B cell (primary cell): ENCODE measurements around the gene VCPKMT.

Experiments used
- EZH2 ChIP-seq: IDR thresholded peaks from 2 replicates; pipeline ENCODE4 v1.6.1; 2012; ENCODE audit warnings: borderline replicate concordance, low read depth, mild to moderate bottlenecking, moderate library complexity, low read length; ENCODE audit not compliant: insufficient read depth, poor library complexity, severe bottlenecking
- TF ChIP-seq, protein P1 (sequence below): fragments of 200-600 bp; IDR thresholded peaks from one replicate; pipeline ENCODE4 v1.8.0; 2022; ENCODE audit warnings: antibody characterized with exemption, mild to moderate bottlenecking

DNA sequence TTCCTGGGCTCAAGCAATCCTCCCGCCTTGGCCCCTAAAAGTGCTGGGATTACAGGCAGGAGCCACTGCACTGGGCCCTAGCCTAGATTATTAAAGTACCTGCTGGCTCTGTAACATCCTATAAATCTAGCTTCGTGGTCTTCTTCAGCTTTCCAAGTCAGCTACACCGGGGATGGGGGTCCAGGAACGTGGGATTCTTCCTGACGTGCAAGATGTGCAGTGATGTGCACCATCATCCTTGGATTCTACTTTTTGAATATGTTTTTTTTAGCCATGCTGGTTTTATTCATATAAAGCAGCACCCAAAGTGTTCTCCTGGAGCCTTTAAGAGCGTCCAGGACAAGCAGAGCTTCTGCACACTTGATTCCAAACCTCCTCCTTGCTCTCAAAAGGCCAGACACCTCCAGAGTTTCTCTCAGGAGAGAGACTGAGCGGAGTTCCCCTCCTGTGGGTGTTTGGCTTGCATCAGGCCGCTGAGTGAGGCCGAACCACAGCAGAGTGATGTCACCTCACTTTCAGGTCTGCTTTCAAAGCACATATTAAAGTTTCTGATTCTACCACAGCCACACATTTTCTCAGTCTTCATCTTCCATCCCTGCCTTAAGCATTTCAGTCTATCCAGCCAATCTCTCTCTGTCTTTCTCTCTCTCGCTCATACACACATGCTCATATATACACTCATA, 33.4 kb downstream of the VCPKMT start:
- TF ChIP-seq, protein P1, sequence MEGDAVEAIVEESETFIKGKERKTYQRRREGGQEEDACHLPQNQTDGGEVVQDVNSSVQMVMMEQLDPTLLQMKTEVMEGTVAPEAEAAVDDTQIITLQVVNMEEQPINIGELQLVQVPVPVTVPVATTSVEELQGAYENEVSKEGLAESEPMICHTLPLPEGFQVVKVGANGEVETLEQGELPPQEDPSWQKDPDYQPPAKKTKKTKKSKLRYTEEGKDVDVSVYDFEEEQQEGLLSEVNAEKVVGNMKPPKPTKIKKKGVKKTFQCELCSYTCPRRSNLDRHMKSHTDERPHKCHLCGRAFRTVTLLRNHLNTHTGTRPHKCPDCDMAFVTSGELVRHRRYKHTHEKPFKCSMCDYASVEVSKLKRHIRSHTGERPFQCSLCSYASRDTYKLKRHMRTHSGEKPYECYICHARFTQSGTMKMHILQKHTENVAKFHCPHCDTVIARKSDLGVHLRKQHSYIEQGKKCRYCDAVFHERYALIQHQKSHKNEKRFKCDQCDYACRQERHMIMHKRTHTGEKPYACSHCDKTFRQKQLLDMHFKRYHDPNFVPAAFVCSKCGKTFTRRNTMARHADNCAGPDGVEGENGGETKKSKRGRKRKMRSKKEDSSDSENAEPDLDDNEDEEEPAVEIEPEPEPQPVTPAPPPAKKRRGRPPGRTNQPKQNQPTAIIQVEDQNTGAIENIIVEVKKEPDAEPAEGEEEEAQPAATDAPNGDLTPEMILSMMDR, result no peak
- no peak for TF ChIP-seq EZH2
